Measurements from ENCODE around the gene E2F3. TPM values are rescaled to one million over a fixed set of nuclear protein-coding genes. Genes with fewer than 3 reads are reported as not detected.

Gene E2F3
- total RNA-seq, 6 experiments from 2014 or later, result 16.3 to 18.5 (median 17.3) TPM

DNA sequence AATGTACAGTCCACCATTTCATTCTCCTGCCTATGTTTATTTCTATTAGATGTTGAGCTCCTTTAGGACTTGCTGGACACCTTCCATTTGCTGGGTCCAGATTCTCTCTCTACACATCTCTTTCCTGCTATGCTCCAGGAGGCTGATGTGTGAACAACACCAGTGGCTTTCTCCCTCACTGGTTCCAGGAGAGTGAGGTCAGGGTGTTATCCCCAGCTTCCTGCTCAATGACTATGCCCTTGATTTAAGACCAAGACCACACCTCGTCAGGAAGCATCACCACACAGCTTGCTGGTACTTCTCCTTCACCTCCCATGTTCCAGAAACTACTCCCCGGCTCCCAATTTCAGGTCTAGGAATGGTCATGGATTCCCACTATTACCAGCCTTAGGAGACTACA is 31.3 kb upstream of the E2F3 start:
- no peak overlapping the region for H3K4me3 Mint-ChIP-seq
- H3K4me1 Mint-ChIP-seq (ENCODE audit: low read depth), result peaks cover 33% of the 10 kb centered on the region
- H3K27me3 Mint-ChIP-seq (ENCODE audit: insufficient read depth), result peaks cover 19% of the 10 kb centered on the region
- no peak for DNase-seq
- no peaks in the 10 kb centered on the region; the same call in 1 of the 2 replicates for H3K9me3 Mint-ChIP-seq
- no peak overlapping the region for H3K27ac Mint-ChIP-seq
- TF ChIP-seq, protein P1, sequence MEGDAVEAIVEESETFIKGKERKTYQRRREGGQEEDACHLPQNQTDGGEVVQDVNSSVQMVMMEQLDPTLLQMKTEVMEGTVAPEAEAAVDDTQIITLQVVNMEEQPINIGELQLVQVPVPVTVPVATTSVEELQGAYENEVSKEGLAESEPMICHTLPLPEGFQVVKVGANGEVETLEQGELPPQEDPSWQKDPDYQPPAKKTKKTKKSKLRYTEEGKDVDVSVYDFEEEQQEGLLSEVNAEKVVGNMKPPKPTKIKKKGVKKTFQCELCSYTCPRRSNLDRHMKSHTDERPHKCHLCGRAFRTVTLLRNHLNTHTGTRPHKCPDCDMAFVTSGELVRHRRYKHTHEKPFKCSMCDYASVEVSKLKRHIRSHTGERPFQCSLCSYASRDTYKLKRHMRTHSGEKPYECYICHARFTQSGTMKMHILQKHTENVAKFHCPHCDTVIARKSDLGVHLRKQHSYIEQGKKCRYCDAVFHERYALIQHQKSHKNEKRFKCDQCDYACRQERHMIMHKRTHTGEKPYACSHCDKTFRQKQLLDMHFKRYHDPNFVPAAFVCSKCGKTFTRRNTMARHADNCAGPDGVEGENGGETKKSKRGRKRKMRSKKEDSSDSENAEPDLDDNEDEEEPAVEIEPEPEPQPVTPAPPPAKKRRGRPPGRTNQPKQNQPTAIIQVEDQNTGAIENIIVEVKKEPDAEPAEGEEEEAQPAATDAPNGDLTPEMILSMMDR (IDR thresholded peaks at IDR 0.05), result no peak
- H3K36me3 Mint-ChIP-seq (ENCODE audit: low read depth), result 0 out of 2 replicates have a peak, but pooled peaks cover 7% of the 10 kb centered on the region

DNA sequence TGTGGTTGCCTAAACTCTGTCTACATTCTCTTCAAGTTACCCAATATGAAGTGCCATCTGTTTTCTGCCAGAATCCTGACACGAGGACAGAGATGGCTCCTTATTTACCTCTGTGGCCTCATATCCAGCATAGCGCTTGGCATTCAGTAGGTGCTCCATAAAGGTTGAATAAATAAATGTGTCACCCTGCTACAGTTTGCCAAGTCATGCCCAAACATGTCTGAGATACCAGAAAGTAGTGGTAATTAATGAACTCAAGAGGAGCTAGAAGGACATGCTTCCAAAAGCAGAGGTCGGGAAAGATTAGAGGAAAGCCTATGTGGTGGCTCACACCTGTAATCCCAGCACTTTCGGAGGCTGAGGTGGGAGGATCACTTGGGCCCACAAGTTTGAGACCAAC is 30.9 kb upstream of the E2F3 start:
- peaks cover 21% of the 10 kb centered on the region for H3K27me3 Mint-ChIP-seq (ENCODE audit: insufficient read depth)
- H3K4me3 Mint-ChIP-seq, result no peak overlapping the region
- TF ChIP-seq, protein P1 (IDR thresholded peaks at IDR 0.05), result no peak
- H3K9me3 Mint-ChIP-seq, result no peaks in the 10 kb centered on the region; the same call in 1 of the 2 replicates
- DNase-seq, result no peak
- H3K27ac Mint-ChIP-seq, result no peak overlapping the region; the same call in 1 of the 2 replicates
- H3K4me1 Mint-ChIP-seq (ENCODE audit: low read depth), result peaks cover 33% of the 10 kb centered on the region
- 0 out of 2 replicates have a peak, but pooled peaks cover 7% of the 10 kb centered on the region for H3K36me3 Mint-ChIP-seq (ENCODE audit: low read depth)

DNA sequence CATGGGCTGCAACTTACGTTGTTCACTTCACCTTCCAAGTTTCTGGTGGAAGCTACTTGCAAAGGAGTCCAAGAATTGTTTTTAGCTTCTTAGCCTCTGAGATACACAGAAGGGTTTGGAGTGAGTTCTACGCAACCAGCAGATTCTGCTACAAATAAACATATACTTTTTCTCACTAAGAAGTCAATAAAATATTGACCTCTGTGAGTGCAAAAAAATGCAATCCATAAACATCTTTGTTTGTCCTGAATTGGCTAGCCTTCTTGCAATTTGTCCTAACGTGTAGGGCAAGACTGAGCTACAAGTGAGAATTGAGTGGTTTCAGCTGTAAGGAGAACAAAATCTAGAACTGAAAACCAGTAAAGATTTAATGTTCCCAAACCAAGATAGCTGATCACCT is 26.2 kb upstream of the E2F3 start:
- Mint-ChIP-seq H3K27ac (no peak overlapping the region), H3K4me3 (no peak overlapping the region), H3K27me3 (ENCODE audit: insufficient read depth) (peaks cover 11% of the 10 kb centered on the region), H3K36me3 (ENCODE audit: low read depth) (0 out of 2 replicates have a peak, but pooled peaks cover 5% of the 10 kb centered on the region), H3K9me3 (no peaks in the 10 kb centered on the region), H3K4me1 (ENCODE audit: low read depth) (peaks cover 41% of the 10 kb centered on the region)
- TF ChIP-seq, protein P1 (IDR thresholded peaks at IDR 0.05), result no peak
- no peak for DNase-seq

DNA sequence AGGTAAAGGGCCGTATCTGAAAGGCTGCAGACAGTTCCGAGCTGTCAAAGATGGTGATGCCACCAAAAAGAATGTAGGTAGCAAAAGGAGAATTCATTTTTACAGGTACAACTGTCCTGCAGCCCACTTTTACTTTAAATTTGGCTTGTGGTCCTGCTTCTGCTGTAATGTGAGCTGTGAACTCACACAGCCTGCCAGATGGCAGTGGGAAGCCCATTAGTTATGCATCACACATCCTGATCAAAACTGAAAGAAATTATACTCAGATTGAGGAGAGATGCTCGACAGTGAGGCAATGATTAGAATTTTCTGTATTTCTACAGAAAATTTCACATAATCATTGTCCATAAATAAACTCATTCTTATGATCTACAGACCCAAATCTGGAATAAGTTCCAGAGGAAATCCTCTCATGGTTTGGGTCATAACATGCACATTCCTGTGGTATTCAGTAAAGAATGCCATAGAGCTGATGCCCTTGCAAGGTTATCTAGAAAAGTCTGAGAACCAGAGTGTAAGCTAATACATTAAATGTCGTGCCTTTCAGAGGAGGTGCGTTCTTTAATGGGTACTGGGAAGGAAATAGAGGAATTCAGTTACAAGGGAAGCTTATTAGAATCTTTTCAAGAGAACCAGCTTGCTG is 23.9 kb upstream of the E2F3 start:
- peaks cover 5% of the 10 kb centered on the region for H3K9me3 Mint-ChIP-seq
- peak overlapping the region; percentile 49 for H3K27ac Mint-ChIP-seq
- H3K4me3 Mint-ChIP-seq, result peak overlapping the region; percentile 38
- TF ChIP-seq, protein P1 (IDR thresholded peaks at IDR 0.05), result no peak
- peak; percentile 58 for DNase-seq
- H3K4me1 Mint-ChIP-seq (ENCODE audit: low read depth), result peaks cover 43% of the 10 kb centered on the region
- H3K36me3 Mint-ChIP-seq (ENCODE audit: low read depth), result peaks cover 6% of the 10 kb centered on the region; the same call in 1 of the 2 replicates
- H3K27me3 Mint-ChIP-seq (ENCODE audit: insufficient read depth), result peaks cover 12% of the 10 kb centered on the region

DNA sequence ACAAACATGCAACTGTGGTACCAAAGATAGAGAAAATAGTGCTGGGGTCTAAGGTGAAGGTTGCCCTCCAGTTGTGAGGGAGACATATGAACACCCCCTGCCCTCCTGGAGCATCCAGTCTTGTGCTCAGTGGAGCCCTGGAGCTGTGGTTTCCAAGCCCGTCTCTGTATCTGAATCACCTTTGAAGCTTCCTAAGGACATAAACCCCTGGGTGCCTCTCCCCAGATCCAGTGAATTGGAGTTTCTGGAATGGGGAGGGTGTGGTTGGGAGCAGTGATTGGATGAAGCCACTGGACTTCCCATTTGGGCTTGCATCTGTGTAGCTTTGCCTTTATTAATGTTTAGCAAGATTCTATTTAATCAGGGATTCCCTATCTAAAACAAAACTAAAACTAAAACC is 22.4 kb upstream of the E2F3 start:
- H3K9me3 Mint-ChIP-seq, result peaks cover 5% of the 10 kb centered on the region
- peaks cover 43% of the 10 kb centered on the region for H3K4me1 Mint-ChIP-seq (ENCODE audit: low read depth)
- peak overlapping the region; percentile 14; the same call in 1 of the 2 replicates for H3K27ac Mint-ChIP-seq
- H3K36me3 Mint-ChIP-seq (ENCODE audit: low read depth), result peaks cover 6% of the 10 kb centered on the region; the same call in 1 of the 2 replicates
- no peak for DNase-seq
- H3K4me3 Mint-ChIP-seq, result peak overlapping the region; percentile 16; the same call in 1 of the 2 replicates
- peaks cover 17% of the 10 kb centered on the region for H3K27me3 Mint-ChIP-seq (ENCODE audit: insufficient read depth)
- TF ChIP-seq, protein P1 (IDR thresholded peaks at IDR 0.05), result no peak
